ENCODE measurements around the gene RFC5.

The RFC5 gene

GRCh38 chr12:118050972-118051910 lies 34.7 kb downstream of the RFC5 start:
- DNase-seq (ENCODE audit: low read depth in 2 of 2), result no peak

- DNase-seq (ENCODE audit: low read depth in 2 of 2), result no peak
Measured at GRCh38 chr12:118052324-118053070, 36.0 kb downstream of the RFC5 start.

- no peak for DNase-seq (ENCODE audit: low read depth in 2 of 2)
Measured at GRCh38 chr12:118053071-118053985, 36.8 kb downstream of the RFC5 start.

- peak; percentile 21 to 46 for DNase-seq (ENCODE audit: low read depth in 2 of 2)
Measured at GRCh38 chr12:118055144-118055557, 38.6 kb downstream of the RFC5 start.

- no peak for DNase-seq (ENCODE audit: low read depth in 2 of 2)
Measured at GRCh38 chr12:118055865-118056773, 39.6 kb downstream of the RFC5 start.

GRCh38 chr12:118058227-118058626 lies 41.7 kb downstream of the RFC5 start:
- DNase-seq (ENCODE audit: low read depth in 2 of 2), result no peak

- no peak for DNase-seq (ENCODE audit: low read depth in 2 of 2)
Measured at GRCh38 chr12:118058881-118059280, 42.4 kb downstream of the RFC5 start.

- no peak for DNase-seq (ENCODE audit: low read depth in 2 of 2)
Measured at GRCh38 chr12:118059341-118060191, 43.1 kb downstream of the RFC5 start.

- no peak for DNase-seq (ENCODE audit: low read depth in 2 of 2)
Measured at GRCh38 chr12:118060301-118061010, 44.0 kb downstream of the RFC5 start.

GRCh38 chr12:118061011-118061872 lies 44.7 kb downstream of the RFC5 start, which contains the start of gene WSB2:
Gene WSB2, minus strand, starts transcription at chr12:118061179. Its CDS starts 131 bp downstream, at chr12:118061048.
- peak; percentile 55 to 62 for DNase-seq (ENCODE audit: low read depth in 2 of 2)

- no peak for DNase-seq (ENCODE audit: low read depth in 2 of 2)
Measured at GRCh38 chr12:118061873-118062843, 45.7 kb downstream of the RFC5 start.

GRCh38 chr12:118063576-118064391 lies 47.3 kb downstream of the RFC5 start:
- no peak for DNase-seq (ENCODE audit: low read depth in 2 of 2)

- no peak for DNase-seq (ENCODE audit: low read depth in 2 of 2)
Measured at GRCh38 chr12:118064608-118065007, 48.1 kb downstream of the RFC5 start.

- DNase-seq (ENCODE audit: low read depth in 2 of 2), result no peak
Measured at GRCh38 chr12:118065380-118065779, 48.9 kb downstream of the RFC5 start.

- no peak for DNase-seq (ENCODE audit: low read depth in 2 of 2)
Measured at GRCh38 chr12:118068445-118068844, 51.9 kb downstream of the RFC5 start.

GRCh38 chr12:118070650-118071049 lies 54.1 kb downstream of the RFC5 start:
- DNase-seq (ENCODE audit: low read depth in 2 of 2), result no peak
